Posterior cingulate gyrus (tissue), 11 donors: ENCODE measurements around the gene SMG1.
"Not testable (repeated sequence)": the region's sequence is repeated elsewhere in the genome, so short reads cannot be mapped to it uniquely, and the experiment has no call there.

Source experiments
- DNase-seq, 10 donors: peaks; one replicate each; pipeline versions ENCODE4 v3.0.0 to v3.0.0-alpha.2; 2020 to 2021; ENCODE audit warnings: mixed read lengths in 3 of 10
- intact Hi-C: fragments of 100-400 bp; cut with DNase I; formaldehyde crosslinking; loops from one replicate; pipeline ENCODE4 v1.15.1; 2023

The SMG1 gene

DNA sequence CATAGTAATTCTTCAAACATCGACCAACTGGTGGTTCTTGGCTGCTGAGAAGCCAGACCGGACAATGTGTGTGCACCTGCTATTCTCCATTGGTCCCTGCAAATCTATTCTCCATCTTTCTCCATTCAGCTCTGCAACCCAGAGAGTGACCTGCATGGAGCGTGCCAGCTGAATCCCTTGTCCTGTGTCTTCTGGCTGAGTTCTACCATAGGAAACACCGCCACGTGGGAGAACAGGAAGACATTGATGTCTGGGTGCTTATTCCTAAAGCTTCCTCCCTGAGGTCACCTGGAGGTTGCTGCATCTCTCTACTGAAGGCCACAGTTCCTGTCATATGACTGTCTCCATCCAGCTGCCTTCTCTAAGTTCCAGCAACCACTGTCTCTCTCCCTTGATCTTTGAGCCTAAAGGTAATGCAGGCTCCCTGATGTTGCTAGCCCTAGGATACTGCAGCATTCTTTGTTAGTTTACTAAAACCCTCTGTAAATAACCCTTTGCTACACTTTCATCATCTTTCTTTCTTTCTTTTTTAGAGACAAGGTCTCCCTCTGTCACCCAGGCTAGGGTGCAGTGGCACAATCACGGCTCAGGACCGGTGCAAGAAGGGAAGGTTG, 10.6 kb upstream of the SMG1 start:
- intact Hi-C loops: no loop called here
- peak in 1 of 10 donors; percentile 12 for DNase-seq

DNA sequence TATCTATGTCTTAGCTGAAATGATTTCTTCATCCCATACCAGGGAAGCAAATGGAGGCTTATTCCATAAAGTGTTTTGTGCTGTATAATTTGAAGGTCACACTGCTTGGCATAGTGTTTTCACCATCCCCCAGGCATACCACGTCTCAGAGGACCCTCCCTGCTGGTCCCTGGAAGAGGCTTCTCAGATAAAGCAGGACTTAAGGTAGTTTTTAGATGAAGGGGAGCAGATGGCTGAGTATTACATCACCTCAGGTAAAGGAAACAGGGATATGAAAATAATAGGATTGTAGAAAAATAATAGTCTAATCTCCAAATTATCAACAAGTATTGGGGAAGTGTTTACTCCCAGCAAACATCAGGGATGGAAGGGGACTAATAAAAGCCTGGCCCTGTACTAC, 7.3 kb upstream of the SMG1 start:
- intact Hi-C loops: no loop called here
- DNase-seq: no peak

DNA sequence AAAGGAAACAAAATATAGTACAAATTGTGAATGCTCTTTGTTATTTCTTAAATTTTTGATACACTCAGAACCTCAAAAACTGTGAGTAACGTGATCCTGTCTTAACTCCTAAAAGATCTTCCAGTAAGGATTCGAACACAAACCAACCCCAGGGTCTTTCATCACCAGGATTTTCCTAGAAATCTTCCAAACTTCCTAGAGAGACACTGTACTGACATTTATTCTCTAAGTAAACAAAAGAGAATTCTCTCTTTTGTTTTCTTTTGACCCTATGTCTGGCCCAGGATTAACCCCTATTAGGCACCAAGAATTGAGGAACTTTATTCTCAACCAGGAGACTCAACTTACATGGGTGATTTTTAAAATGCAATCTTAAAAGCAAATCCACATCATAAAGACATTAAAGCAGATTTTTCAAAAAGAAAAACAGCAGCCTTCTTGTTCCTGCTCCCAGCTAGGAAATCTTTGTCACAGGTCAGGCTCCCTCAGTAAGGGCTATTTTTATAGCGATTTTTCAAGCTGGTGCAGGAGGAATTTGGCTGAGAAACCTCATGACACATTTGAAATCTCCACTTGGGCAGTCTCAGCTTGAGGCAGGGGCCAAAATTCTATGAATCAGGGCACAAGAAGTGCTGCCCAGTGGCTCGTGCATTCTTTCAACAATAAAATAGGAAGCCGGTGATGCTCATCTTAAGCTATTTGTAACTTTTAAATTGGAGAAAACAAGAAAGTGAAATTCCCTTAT, 6.2 kb upstream of the SMG1 start:
- DNase-seq: no peak
- intact Hi-C loops: no loop called here

DNA sequence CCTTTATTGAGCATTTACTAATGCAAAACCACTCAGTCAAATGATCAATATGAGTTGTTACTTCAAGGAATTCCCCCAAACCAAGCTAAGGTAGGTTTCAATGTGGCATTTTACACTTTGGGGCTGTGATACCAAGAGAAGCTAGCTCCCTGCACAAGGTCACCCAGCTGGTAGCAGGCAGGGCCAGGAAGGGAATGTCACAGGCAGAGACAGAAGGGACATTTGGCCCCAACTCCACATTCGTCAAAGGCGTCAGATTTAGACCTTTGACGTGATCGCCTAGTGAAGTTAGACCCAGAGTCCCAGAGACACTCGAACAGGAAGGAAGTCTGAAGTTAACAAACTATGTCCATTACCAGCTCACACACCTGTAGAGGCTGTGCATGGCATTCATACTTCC, 5.5 kb upstream of the SMG1 start:
- intact Hi-C loops: no loop called here
- no peak for DNase-seq

DNA sequence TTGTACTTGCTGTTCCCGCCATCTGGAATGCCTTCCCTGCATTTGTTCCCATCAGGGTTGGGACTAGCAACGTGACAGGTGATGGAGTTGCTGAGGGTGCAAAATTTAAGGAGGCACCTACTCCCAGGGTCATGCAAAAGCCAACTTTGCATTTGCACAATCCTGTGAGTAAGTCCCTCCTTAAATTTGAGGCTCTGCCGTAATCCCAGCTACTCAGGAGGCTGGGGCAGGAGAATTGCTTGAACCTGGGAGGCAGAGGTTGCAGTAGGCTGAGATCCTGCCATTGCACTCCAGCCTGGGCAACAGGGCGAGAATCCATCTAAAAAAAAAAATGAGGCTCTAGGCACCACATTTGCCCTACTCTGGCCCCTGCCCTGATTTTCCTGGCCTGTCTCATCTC, 3.9 kb upstream of the SMG1 start:
- intact Hi-C loops: not testable (repeated sequence)
- peak in 1 of 10 donors; percentile 9 for DNase-seq

DNA sequence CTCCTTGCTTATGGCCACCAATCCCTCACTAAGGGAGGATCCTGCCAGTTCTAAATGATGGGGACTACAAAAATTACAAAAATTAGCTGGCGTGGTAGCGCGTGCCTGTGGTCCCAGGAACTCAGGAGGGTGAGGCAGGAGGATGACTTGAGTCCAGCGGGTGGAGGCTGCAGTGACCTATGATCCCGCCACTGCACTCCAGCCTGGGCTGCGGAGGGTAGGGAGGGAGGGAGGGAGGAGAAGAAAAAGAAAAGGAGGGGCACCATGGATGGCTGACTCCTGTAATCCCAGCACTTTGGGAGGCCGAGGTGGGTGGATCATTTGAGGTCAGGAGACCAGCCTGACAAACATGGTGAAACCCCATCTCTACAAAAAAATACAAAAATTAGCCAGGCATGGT, 1.9 kb upstream of the SMG1 start:
- intact Hi-C loops: not testable (repeated sequence)
- DNase-seq: peak in 1 of 10 donors; percentile 18

DNA sequence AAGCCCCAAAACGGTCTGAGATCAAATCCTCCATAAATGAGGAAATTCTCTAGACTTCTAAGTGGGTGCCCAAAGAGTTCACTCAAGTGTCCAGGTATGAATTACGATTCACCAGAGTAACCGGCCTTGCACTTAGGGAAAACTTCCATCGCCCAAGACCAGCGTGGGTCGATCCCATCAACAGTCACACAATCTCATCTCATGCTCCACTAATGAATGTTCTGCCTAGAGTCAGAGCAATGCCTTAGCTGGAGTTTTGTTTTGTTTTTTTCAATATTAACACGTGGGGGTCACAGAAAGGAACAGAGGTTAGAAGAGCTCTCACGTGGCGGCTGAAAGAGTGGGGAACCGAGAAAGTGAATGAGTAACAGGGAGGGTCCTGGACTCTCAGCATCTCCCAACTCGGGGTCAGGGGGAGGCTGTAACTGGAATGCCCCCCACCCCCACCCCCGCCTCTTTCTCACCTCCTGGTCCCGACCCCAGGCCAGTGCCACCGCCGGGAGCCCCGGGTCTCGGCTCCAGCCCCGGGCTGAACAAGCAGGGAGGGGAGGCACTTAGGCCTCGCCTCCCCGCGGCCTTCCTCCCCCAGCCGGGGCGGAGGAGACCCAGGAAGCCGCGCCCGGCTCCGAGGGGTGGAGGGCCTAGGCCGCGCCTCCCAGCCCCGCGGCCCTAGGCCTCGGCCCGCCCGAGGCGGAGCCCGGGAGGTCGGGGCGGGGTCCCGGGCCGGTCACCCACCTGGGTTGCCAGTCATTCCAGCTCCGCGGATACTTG, 808 bp downstream of the SMG1 start:
- intact Hi-C loops: not testable (repeated sequence)
- DNase-seq: peak in 2 of 10 donors; percentile 18 to 69

DNA sequence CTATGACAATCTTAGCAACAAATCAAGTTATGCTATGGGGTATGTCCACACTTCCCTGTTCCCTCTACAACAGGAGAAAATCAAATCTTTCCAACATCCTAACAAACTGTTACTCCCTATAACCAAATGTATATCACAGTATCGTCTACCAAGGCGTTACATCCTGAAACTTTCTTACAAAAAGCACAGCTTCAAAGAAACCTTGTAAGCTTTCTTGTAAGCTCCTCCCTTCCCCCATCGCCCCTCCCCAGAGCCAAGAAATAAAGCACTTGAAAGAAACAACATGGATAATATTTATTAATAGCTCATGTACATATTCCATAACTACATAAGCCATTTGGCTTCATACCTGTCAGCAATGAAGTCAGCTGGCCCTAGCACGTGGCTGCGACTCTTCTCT, 2.3 kb downstream of the SMG1 start:
- DNase-seq, intact Hi-C loops: not testable (repeated sequence)

DNA sequence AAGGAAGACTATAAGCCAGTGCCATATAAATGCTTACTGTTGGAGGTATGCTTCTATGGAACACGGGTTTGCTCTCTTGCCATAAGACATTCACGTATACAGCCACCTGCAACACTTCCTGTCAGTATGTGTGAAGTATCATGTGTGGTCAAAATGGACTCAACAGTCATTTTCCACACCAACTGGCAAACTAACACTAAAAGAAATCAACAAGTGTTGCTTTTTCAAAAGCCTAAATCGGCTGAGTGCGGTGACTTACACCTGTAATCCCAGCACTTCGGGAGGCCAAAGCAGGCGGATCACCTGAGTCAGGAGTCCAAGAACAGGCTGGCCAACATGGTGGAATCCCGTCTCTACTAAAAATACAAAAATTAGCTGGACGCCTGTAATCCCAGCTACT, 3.1 kb downstream of the SMG1 start:
- intact Hi-C loops, DNase-seq: not testable (repeated sequence)

DNA sequence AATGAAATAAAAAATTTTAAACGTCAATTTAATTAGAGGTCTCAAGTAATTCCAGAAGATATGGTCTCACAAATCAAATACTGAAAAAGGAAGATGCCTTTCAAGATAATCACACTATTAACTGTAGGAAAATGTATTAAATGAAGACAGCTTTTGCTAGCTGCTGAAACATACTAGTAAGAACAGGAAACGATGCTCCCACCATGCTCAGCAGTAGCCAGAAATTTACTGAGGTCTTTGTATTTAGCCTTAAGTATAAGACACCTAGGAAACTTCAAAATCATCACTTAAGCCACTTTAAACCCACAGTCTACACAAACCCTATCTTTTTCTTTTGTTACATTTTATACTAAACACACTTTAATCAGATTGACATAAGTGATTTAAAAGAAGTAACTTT, 16.6 kb downstream of the SMG1 start:
- intact Hi-C loops, DNase-seq: not testable (repeated sequence)

DNA sequence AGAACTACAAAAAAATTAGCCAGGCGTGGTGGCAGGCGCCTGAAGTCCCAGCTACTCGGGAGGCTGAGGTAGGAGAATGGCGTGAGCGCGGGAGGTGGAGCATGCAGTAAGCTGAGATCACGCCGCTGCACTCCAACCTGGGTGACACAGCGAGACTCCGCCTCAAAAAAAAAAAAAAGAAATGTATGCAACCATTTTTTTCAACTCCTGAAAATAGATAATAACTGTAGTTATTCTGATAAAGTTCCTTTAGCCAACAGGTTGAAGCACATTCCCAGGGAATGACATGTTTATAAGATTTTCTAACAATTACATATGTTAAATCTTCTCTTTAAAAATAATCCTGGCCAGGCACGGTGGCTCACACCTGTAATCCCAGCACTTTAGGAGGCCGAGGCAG, 17.5 kb downstream of the SMG1 start:
- intact Hi-C loops, DNase-seq: not testable (repeated sequence)

DNA sequence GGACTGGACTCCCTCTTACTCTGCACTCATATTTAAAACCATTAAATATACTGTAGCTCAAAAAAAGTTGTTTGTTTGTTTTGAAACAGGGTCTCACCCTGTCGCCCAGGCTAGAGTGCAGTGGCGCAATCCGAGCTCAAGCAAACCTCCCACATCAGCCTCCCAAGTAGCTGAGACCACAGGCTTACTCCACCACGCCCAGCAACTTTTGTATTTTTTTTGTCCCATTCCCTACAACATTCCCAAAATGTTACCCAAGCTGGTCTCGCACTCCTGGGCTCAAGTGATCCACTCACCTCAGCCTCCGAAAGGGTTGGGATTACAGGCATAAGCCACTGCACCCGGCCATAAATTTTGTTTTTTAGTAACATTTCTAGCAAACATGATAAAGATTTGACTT, 23.4 kb downstream of the SMG1 start:
- DNase-seq, intact Hi-C loops: not testable (repeated sequence)

DNA sequence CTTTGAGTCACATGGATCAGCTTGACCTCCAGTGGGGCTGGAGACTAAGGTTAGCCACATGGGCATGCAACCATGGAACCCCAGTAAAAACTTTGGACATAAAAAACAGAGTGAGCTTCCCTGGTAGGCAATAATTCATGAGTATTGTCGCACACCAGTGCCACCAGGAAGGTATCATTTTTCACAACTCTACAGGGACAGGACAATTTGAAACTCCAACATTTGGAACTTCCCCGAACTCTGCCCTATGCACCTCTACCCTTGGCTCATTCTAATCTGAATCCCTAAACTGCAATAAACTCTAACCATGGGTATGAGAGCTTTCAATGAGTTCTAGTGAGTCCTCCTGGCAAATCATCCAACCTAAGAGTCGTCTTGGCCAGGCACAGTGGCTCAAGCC, 24.2 kb downstream of the SMG1 start:
- intact Hi-C loops, DNase-seq: not testable (repeated sequence)

DNA sequence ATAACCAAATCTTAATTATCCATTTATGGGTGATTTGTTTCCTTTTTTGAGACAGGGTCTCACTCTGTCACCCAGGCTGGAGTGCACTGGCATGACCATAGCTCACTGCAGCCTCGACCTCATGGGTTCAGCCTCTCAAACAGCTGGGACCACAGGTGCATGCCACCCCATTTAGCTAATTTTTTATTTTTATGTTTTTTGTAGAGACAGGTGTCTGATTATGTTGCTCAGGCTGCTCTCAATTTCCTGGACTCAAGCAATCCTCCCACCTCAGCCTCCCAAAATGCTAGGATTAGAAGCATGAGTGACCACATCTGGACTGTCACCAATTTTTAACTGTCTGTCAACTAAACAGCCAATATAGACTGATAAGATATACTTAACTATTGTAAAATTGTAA, 25.0 kb downstream of the SMG1 start:
- DNase-seq, intact Hi-C loops: not testable (repeated sequence)

DNA sequence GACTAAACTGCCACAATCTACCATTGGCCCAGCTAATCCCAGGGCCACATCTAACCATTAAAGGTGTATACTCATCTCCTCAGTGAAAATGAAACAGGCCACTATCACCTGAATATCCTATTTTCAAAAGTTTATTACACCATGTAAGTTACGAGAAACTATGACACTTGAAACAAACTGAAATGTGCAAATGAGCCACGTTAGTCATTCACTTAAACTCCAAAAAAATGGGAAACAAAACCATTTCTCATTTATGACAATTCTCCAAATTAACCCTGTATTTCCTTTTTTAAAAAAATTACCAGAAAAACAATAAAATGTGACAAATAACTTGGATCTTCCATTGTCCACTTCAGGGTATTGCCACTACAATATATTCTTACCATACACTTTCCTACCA, 41.8 kb downstream of the SMG1 start:
- intact Hi-C loops, DNase-seq: not testable (repeated sequence)

DNA sequence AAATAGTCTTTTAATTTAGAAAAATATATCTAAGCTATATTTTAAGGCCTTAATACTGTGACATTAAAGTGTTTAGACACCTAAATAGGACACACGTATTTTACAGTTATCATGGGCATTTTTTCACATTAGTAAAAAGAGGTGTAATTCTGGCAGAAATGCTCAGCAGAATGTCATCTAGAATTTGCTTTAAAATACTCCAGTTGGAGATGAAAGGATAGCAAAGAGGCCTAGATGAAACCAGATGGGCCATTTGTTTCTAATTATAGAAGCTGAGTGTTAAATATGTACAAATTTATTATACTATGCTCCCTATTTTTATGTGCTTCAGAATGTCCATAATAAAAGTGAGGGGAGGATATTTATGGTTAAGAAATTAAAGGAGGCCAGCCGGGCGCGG, 48.5 kb downstream of the SMG1 start:
- DNase-seq, intact Hi-C loops: not testable (repeated sequence)

DNA sequence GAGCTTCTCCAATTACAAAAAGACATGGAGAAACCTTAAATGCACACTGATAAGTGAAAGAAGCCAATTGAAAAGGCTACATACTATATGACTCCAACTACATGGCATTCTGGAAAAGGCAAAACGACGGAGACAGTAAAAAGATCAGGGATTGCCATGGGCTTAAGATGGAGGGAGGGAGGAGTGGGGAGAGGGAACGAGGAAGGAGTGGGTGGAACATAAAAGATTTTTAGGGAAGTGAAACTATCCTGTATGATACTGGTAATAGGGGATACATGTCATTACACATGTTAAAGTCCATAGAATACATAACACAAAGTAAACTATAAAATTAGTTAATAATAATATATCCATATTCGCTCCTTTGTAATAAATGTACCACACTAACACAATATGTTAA, 48.9 kb downstream of the SMG1 start:
- intact Hi-C loops, DNase-seq: not testable (repeated sequence)

DNA sequence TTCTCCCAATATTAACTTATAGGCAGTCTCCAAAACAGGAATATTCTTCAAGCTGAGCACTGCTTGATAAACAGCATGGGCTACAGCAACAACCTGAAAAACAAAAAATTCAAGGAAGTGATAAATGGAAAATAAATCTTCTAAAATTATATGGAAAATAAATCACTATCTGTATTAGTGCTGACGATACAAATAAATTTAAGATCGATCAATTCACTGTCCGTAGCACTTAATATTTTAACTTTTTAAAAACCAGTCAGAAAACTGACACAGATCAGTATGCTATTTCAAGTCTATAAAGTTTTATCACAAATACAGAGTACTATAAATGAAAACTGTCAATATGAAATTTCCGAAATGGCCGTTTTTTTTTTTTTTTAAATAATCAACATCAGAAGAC, 49.9 kb downstream of the SMG1 start:
- intact Hi-C loops, DNase-seq: not testable (repeated sequence)

DNA sequence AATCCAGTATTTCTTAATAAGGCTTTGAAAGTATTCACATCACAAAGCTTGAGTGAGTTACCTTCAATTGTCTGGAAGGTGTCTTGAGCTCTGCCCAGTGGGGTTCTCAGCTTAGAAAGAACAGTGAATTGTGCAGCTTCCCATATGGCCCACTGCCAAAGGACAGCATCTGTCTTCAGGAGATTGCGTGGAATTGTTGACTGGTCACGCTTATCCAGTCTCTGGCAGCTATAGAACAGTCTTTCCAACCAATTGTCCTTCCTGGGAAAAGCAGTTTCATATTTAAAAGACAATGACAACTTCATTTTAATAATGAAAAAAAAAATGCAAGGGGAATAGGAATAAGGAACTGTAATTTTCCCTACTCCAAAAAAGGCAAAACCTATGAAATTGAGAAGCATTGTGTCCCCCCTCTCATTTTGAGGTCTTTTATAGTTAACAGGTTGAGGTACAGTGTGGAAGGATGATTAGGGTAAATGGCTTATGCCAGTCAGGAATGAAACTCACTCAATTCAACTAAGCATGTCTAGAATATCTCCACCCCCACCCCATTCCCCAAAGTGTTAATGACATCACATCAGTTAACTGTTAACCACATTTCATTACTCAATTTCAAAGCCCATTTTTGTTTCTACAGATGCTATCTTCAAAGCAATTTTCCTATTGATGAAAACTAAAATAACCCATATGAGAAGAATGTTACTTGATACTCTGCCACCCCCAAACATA, 57.0 kb downstream of the SMG1 start:
- intact Hi-C loops, DNase-seq: not testable (repeated sequence)

DNA sequence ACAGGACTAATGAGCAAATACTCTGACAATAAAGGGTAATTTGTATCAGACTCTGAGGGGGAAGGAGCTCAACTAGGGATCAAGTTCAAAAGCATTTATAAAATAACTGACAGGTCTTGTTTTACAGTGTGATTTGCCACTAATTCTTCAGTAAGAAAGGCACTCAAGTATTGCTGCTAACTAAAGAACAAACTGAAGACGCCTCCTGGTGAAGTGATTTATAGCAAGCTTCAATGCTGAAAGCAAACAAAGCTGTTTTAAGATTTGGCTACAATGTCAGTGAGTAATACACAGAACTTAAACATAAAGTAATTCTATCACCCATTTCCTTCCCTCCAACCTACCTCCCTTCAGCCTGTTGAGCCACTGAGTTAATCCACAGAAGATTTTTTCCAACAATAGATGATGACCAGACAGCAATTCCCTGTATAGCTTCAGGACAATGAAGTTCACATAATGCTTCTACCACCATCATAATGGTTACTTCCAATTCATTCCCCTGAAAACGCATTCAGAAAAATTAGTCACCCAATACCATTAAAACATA, 59.9 kb downstream of the SMG1 start:
- DNase-seq, intact Hi-C loops: not testable (repeated sequence)
